ENCODE data around the gene SLC22A15. TPM values are rescaled to one million over a fixed set of nuclear protein-coding genes. Genes with fewer than 3 reads are reported as not detected.

SLC22A15 gene
- total RNA-seq, 2 donors from 2014 or later = 1.5 to 2.6 TPM

DNA sequence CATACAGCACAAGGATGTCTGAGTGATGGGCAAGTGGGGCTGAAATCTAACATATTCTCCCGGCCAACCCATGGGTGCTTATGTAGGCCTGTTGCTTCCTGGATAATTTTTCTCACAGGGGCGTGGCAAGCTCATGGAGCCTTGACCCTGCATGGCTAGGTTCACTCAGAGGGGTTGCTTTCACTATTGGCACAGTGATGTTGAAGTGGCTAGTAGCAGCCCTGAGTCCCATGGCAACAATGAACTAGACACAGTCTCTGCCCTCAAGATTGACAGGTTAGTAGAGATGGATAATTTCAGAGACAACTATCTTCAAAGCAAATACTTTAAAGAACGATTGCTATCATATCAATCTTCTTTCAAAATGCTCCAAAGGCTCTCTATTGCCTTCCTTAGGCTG is 128.4 kb downstream of the SLC22A15 start:
- no peaks in the 10 kb centered on the region for H3K9me3 Mint-ChIP-seq
- no peaks in the 10 kb centered on the region for H3K4me1 Mint-ChIP-seq (ENCODE audit: low read depth)
- H3K36me3 Mint-ChIP-seq (ENCODE audit: insufficient read depth in 2 of 2) = no peaks in the 10 kb centered on the region
- peaks cover 17% of the 10 kb centered on the region for H3K27me3 Mint-ChIP-seq (ENCODE audit: low read depth)
- DNase-seq = no peak
- no peak for ATAC-seq (replicated peaks in 1 of 2)
- no peak overlapping the region for H3K27ac Mint-ChIP-seq
- no peak overlapping the region for H3K4me3 Mint-ChIP-seq

DNA sequence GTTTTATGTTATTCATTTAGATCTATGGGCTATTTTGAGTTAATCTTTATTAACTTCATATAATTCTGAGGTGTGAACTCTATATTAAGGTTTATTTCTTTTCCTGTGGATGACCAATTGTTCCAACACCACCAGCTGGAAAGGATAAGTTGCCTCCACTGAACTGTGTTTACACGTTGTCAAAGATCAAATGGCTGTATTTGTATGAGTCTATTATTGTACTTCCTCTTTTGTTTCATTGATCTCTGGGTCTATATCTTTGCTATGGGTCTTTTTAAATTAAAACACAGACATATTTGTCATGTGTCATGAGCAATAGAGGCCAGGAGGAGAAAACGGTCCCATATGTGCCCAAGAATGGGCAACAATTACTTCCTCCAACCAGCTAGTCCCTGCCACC is 129.7 kb downstream of the SLC22A15 start:
- Mint-ChIP-seq H3K4me1 (ENCODE audit: low read depth) (no peaks in the 10 kb centered on the region), H3K36me3 (ENCODE audit: insufficient read depth in 2 of 2) (no peaks in the 10 kb centered on the region), H3K27ac (no peak overlapping the region), H3K4me3 (no peak overlapping the region), H3K9me3 (no peaks in the 10 kb centered on the region), H3K27me3 (ENCODE audit: low read depth) (peaks cover 17% of the 10 kb centered on the region)
- ATAC-seq (replicated peaks in 1 of 2) (no peak), DNase-seq (no peak)

DNA sequence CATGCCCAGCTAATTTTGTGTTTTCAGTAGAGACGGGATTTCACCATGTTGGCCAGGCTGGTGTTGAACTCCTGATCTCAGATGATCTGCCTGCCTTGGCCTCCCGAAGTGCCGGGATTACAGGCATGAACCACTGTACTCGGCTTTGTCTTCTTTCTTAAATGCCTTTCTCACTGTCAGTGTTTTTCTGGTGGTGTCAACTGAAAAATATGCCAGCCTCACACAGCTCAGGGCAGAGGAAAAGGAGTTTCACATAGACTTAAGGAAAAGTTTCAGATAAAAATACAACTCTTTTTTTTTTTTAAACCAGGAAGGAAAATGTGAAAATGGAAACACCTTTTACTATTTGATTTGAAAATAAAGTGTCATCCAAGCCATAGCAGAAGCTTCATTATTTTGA is 130.3 kb downstream of the SLC22A15 start:
- Mint-ChIP-seq H3K9me3 (no peaks in the 10 kb centered on the region), H3K27ac (no peak overlapping the region), H3K4me1 (ENCODE audit: low read depth) (no peaks in the 10 kb centered on the region), H3K27me3 (ENCODE audit: low read depth) (peaks cover 17% of the 10 kb centered on the region), H3K4me3 (no peak overlapping the region), H3K36me3 (ENCODE audit: insufficient read depth in 2 of 2) (no peaks in the 10 kb centered on the region)
- no peak for ATAC-seq (replicated peaks in 1 of 2)
- no peak for DNase-seq

DNA sequence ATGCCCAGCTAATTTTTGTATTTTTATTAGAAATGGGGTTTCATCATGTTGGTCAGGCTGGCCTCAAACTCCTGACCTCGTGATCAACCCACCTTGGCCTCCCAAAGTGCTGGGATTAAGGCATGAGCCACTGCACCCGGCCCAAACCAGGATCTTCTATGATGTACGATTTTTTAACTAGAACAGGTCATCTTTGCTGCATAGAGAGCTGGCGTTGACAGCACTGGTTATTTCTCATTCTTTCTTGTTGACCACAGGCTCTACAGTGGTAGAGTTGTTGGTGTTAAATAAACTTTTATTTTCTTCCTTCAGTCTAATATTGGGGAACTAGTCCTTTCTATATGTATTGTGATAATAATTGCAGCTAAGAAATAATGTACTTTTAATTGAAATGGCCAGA is 131.1 kb downstream of the SLC22A15 start:
- Mint-ChIP-seq H3K27ac (no peak overlapping the region), H3K4me1 (ENCODE audit: low read depth) (no peaks in the 10 kb centered on the region), H3K4me3 (no peak overlapping the region), H3K27me3 (ENCODE audit: low read depth) (peaks cover 24% of the 10 kb centered on the region), H3K36me3 (ENCODE audit: insufficient read depth in 2 of 2) (no peaks in the 10 kb centered on the region), H3K9me3 (no peaks in the 10 kb centered on the region)
- DNase-seq = no peak
- no peak for ATAC-seq (replicated peaks in 1 of 2)

DNA sequence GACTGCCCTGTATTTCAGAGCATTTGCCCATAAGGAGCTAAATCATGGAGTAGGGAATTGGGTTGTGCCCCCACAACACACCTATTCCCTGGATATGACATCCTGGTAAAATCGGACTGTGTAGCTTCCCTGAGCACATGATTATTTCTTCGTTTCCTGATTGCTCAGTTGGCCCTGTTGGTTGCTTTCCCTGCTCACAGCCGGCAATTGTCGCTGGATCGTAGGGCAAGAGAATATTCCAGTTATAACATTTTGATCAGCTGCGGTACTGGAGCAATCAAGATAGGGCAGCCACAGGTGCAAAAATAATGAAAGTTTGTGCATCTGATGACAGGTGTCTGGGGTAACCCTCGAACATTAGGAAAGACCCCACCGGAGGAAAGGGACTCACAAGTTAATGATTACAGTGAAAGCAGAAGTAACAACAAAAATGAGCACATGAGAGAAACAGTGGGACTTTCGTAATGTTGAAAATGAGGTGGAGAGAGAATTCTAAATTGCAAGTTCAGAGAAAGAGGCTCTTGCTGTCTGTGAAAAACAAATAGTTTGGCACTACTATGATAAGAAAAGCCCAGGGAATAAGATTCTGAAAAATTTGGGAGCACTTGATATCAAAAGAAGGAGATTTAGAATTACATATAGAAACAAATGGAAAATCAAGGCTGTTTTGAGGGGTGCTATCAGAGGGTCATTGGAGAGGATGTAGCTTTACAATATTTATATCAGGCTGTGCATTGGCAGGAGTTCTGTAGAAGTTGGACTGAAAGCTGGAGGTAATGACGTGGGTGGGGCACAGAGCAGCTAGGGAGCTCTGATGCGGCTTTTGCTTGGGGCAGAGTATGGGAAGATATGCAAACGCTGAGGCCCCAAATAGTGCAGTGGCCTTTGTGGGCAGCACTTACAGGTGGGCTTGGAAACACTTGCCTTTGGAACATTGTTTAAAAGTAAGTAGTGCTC is 134.5 kb downstream of the SLC22A15 start, which contains the start of gene MAB21L3:
TSS of gene MAB21L3 (plus strand) at position 833 of the 957 bp plus-strand sequence. CDS start 1,217 bp downstream, outside the sequence.
- Mint-ChIP-seq H3K27me3 (ENCODE audit: low read depth) (peaks cover 24% of the 10 kb centered on the region), H3K4me1 (ENCODE audit: low read depth) (no peaks in the 10 kb centered on the region), H3K9me3 (no peaks in the 10 kb centered on the region), H3K27ac (no peak within 1 kb of the TSS), H3K4me3 (no peak within 1 kb of the TSS), H3K36me3 (ENCODE audit: insufficient read depth in 2 of 2) (no peaks in the 10 kb centered on the region)
- ATAC-seq (replicated peaks in 1 of 2) (no peak), DNase-seq (no peak)

DNA sequence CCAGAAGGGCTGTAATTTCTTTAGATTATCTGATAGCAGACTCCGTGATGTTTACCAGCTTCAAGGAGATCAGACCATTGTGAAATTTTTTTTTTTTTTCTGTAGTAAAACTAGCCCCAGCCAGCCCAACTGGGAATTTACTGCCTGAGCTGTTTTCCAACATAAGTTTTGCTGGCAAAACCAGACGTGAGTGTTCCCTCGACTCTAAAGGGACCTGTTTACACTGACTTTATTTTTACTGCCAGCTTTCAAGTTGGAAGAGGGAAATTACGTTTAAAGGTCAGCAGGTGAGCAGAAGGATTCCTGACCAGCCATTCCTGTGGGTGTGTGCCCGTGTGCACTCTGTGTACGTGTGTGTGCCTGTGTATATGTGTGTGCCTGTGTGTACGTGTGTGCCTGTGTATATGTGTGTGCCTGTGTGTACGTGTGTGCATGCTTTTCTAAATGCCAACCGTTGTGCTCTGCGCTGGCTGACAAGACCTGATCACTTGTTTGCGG is 135.3 kb downstream of the SLC22A15 start:
- Mint-ChIP-seq H3K4me1 (ENCODE audit: low read depth) (no peaks in the 10 kb centered on the region), H3K4me3 (no peak overlapping the region), H3K36me3 (ENCODE audit: insufficient read depth in 2 of 2) (no peaks in the 10 kb centered on the region), H3K27me3 (ENCODE audit: low read depth) (peaks cover 20% of the 10 kb centered on the region), H3K27ac (no peak overlapping the region), H3K9me3 (no peaks in the 10 kb centered on the region)
- DNase-seq (no peak), ATAC-seq (replicated peaks in 1 of 2) (no peak)

DNA sequence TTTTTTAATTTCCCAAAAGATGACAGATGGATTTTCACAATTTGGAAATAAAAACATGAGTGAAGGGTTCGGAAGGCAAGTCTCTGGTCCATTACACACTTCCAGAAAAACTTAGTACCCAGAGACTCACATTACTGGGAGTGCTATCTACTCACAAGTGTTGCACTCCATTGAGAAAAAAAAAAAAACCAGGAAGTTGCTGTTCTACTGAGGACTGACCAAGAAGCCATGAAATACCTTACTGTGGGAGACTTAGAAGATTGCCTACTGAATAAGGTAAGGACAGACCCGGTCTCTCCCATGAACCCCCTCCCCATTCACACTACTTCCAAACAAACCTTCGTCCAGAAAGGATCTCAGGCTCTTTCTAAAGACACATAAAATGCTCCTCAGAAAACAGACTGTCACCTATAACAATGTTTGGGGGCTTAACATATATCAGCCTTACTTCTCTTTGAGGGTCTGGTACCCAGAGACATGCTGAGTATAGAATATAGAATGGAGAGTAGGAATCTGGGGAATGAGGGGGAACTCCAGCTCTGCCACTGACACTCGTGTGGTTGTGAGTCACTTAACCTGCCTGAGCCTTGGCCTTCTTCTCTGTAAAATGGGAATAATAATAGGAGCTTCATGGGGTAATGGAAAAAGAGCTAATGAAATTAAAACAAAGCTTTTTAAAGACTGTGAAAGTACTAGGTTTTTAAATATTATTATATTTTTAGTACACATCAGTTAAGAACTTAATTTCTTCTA is 136.3 kb downstream of the SLC22A15 start:
- H3K27me3 Mint-ChIP-seq (ENCODE audit: low read depth) = peaks cover 21% of the 10 kb centered on the region
- no peak overlapping the region for H3K4me3 Mint-ChIP-seq
- no peaks in the 10 kb centered on the region for H3K36me3 Mint-ChIP-seq (ENCODE audit: insufficient read depth in 2 of 2)
- no peaks in the 10 kb centered on the region for H3K4me1 Mint-ChIP-seq (ENCODE audit: low read depth)
- DNase-seq = no peak
- no peak for ATAC-seq (replicated peaks in 1 of 2)
- H3K9me3 Mint-ChIP-seq = no peaks in the 10 kb centered on the region
- no peak overlapping the region for H3K27ac Mint-ChIP-seq

DNA sequence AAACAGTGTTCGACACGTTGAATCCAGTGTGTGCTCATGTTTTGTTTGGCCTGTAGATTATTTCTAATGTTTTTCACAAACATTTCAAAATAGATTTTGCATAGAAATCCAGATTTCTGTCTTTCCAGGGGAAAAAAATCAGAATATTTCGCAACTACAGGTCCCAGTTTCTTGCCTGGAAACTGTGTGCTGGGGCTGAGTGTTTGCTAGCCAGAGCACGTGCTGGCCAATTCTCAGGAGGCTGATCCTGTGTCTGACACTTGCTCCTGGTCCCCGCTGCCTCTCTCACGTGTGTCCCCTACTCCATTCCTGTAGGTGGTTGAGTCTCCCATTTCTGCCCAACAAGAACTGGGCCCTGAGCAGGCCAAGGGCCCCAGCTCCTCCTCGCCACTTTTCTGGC is 137.3 kb downstream of the SLC22A15 start:
- ATAC-seq (replicated peaks in 1 of 2) = no peak
- peaks cover 16% of the 10 kb centered on the region for H3K27me3 Mint-ChIP-seq (ENCODE audit: low read depth)
- H3K9me3 Mint-ChIP-seq = no peaks in the 10 kb centered on the region
- no peak overlapping the region for H3K27ac Mint-ChIP-seq
- no peaks in the 10 kb centered on the region for H3K36me3 Mint-ChIP-seq (ENCODE audit: insufficient read depth in 2 of 2)
- DNase-seq = no peak
- H3K4me3 Mint-ChIP-seq = no peak overlapping the region
- H3K4me1 Mint-ChIP-seq (ENCODE audit: low read depth) = no peaks in the 10 kb centered on the region

DNA sequence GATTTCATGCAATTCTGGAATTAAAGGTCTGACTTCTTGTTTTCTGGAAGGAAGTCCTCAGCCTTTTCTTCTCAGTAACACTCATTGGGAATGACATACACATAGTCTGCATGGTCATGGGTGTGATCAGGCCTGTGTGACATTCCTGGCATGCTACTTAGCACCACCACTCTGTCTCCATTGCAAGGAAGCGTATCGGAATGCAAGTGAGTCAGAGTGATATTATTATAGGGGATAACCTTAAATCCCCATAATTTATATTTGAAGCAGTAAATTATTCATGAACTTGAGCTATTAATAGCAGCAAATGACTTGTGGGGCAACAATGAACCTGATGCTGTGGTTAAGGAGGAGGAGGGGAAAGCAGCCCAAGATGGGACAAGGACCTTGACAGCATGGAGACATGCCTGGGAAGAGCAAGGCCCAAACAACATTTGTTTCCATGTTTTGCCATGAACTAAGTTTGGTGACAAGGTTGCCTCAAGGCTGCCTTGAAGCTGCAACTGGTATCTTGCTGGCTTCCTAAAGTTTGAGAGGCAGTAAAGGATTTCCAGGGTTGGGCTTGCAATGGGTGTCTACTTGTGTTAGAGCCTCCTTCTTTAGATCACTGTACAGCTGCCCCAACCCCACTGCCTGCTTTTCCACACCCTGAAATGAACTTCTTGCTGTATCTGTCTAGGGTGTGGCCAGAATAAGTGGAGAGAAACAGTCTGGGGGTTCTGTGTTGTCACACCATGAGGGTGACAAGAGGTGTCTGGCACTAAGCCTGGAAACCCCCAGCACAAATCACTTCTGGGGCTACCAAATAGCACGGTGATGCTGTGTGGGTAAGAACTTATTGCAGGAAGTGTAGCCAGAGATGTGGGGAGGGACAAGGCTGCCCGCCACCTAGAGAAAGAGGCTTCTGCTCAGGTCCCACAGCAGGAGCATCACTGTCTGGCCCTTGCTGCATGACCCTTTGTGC is 139.4 kb downstream of the SLC22A15 start:
- Mint-ChIP-seq H3K4me3 (no peak overlapping the region), H3K27ac (no peak overlapping the region)
- no peak for ATAC-seq (replicated peaks in 1 of 2)

DNA sequence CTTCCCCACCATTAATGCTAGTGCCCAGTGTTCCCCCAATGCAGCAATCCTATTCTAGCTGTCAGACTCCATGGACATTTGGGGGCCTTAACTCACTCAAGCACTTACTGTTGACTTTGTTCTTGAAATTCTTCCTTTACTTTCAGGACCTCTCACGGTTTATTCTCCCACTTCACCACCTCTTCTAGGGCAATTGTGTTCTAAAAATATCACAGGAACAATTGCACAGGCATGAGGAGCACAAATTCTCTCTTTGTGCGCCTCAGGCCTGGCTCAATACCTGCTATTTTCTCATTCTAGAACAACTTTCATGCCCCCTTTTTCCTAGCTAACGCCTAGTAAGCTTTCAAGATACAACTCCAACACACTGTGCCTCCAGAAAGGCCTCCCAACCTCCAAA is 142.2 kb downstream of the SLC22A15 start:
- no peak for ATAC-seq (replicated peaks in 1 of 2)
- Mint-ChIP-seq H3K27me3 (ENCODE audit: low read depth) (peaks cover 17% of the 10 kb centered on the region), H3K36me3 (ENCODE audit: insufficient read depth in 2 of 2) (no peaks in the 10 kb centered on the region), H3K9me3 (no peaks in the 10 kb centered on the region), H3K27ac (no peak overlapping the region), H3K4me3 (no peak overlapping the region), H3K4me1 (ENCODE audit: low read depth) (no peaks in the 10 kb centered on the region)
- DNase-seq = no peak

More for the DNA sequence above, 139.4 kb downstream of the SLC22A15 start:
- peaks cover 16% of the 10 kb centered on the region for H3K27me3 Mint-ChIP-seq (ENCODE audit: low read depth)
- no peaks in the 10 kb centered on the region for H3K4me1 Mint-ChIP-seq (ENCODE audit: low read depth)
- no peaks in the 10 kb centered on the region for H3K36me3 Mint-ChIP-seq (ENCODE audit: insufficient read depth in 2 of 2)
- DNase-seq = no peak
- H3K9me3 Mint-ChIP-seq = no peaks in the 10 kb centered on the region
